ENCODE data around the gene CLDND2.
"Not testable (repeated sequence)": the region's sequence is repeated elsewhere in the genome, so short reads cannot be mapped to it uniquely, and the experiment has no call there.

The CLDND2 gene, protein sequence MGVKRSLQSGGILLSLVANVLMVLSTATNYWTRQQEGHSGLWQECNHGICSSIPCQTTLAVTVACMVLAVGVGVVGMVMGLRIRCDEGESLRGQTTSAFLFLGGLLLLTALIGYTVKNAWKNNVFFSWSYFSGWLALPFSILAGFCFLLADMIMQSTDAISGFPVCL

DNA sequence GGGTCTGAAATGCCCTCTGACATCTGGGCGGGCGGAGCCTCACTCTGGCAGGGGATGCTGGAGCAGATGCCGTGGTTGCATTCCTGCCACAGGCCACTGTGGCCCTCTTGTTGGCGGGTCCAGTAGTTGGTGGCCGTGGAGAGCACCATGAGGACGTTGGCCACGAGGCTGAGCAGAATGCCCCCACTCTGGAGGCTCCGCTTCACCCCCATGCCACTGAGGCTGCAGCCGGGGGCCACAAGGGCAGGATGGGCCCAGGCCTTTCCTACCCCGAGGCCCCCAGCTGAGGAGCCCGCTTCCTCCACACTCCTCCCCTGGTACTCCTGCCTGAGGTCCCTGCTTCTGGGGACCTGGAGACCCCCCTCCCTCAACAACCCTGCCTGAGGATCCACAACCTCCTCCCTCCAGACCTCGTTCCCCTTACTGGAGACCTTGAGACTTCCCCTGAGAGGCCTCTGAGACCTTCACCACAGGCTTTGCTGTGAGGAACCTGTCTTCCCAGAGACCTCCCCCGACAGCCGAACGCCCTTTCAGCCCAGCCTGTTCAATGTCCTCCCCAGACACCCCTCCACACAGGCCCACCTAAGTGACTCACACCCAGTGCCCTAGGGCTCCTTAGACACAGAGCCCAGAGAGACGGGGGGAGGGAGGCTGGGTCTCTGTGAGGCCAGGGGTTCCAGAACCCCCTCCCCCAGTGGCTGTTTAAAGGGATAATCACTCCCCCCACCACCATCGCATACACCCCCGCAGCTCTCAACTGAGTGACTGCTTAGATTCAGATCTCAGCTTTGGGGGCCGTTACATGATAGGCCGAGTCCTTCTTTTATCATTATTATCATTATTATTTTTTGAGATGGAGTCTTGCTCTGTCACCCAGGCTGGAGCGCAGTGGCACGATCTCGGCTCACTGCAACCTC, at the start of gene CLDND2:
CLDND2 (minus strand) TSS at position 638 of the 917 bp plus-strand sequence; CDS start at position 212, 426 bp downstream.
- DNase-seq, result no peak
- TF ChIP-seq, protein P1, sequence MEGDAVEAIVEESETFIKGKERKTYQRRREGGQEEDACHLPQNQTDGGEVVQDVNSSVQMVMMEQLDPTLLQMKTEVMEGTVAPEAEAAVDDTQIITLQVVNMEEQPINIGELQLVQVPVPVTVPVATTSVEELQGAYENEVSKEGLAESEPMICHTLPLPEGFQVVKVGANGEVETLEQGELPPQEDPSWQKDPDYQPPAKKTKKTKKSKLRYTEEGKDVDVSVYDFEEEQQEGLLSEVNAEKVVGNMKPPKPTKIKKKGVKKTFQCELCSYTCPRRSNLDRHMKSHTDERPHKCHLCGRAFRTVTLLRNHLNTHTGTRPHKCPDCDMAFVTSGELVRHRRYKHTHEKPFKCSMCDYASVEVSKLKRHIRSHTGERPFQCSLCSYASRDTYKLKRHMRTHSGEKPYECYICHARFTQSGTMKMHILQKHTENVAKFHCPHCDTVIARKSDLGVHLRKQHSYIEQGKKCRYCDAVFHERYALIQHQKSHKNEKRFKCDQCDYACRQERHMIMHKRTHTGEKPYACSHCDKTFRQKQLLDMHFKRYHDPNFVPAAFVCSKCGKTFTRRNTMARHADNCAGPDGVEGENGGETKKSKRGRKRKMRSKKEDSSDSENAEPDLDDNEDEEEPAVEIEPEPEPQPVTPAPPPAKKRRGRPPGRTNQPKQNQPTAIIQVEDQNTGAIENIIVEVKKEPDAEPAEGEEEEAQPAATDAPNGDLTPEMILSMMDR (IDR thresholded peaks at IDR 0.05; ENCODE audit: low read depth, low read length, missing control alignments), result no peak
- peak within 1 kb of the TSS; percentile 83 for H3K27ac ChIP-seq
- H3K36me3 ChIP-seq (replicated peaks), result no peaks in the 10 kb centered on the region
- in situ Hi-C loops (cut with HindIII; ENCODE audit: low pct_ligation_motif_present, low sequenced_read_pairs), result no loop called here
- H3K4me3 ChIP-seq (ENCODE audit: low read depth, low read length), result peak within 1 kb of the TSS; percentile 74
- no peaks in the 10 kb centered on the region for H3K27me3 ChIP-seq (replicated peaks)

DNA sequence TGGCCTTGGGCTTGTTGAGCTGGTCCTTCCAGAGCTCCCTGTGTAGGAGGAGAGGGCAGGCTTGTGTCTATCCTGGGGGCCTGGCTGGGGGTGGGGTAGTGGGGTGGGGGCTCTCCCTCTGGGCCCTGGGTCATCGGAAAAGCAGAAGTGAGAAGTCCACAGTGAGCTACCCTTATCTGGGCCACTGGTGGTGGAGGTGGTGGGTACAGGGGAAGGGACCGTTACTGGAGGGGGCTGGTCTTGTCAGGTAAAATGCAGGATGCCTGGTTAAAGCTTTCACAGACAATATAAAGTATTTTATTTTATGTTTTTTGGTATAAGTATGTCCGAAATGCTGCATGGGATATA, 49.0 kb upstream of the CLDND2 start:
- DNase-seq, result no peak
- H3K27ac ChIP-seq, result no peak overlapping the region
- H3K4me3 ChIP-seq (ENCODE audit: low read depth, low read length), result no peak overlapping the region
- in situ Hi-C loops (cut with HindIII; ENCODE audit: low pct_ligation_motif_present, low sequenced_read_pairs), result no loop called here
- H3K27me3 ChIP-seq (replicated peaks), result no peaks in the 10 kb centered on the region
- TF ChIP-seq, protein P1 (IDR thresholded peaks at IDR 0.05; ENCODE audit: low read depth, low read length, missing control alignments), result no peak
- no peaks in the 10 kb centered on the region for H3K36me3 ChIP-seq (replicated peaks)

DNA sequence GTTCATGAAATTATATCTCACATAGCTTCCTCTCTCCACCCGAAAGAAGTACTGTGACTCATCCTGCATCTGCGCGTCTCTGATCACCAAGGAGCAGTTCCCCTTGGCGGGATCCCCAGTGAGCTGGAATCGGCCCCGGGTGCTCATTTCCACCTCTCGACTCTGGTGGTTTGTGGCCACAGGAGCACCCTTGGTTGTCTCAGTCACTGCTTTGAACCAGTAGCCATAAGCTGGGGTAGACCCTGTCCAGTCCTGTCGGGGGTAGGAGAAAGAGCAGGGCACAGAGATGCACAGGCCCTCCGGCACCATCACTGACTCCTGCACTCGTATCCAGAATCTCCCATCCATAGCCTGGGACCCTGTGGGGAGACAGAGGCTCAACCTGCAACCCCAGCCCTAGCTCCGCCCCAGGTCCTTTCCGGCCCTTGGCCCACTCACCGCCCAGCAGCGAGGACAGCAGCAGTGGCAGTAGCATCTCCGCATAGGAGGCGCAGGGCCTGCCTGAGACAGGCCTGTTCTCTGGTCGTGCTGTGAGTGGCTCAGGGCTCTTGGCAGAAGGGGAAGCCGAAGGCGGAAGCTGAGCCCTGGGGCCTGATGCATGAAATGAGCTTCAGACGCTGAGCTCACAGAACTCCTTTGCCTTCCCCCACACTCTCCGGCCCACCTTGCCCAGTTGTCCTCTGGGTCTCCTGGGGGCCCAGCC, 48.5 kb upstream of the CLDND2 start, which contains the start of gene SIGLEC10:
SIGLEC10 (minus strand) TSS at position 536 of the 703 bp plus-strand sequence; CDS start at position 475, 61 bp downstream.
- TF ChIP-seq, protein P1 (IDR thresholded peaks at IDR 0.05; ENCODE audit: low read depth, low read length, missing control alignments), result no peak
- no peak for DNase-seq
- Histone ChIP-seq H3K4me3 (ENCODE audit: low read depth, low read length) (no peak within 1 kb of the TSS), H3K27ac (no peak within 1 kb of the TSS), H3K36me3 (replicated peaks) (no peaks in the 10 kb centered on the region), H3K27me3 (replicated peaks) (no peaks in the 10 kb centered on the region)
- in situ Hi-C loops (cut with HindIII; ENCODE audit: low pct_ligation_motif_present, low sequenced_read_pairs), result no loop called here

DNA sequence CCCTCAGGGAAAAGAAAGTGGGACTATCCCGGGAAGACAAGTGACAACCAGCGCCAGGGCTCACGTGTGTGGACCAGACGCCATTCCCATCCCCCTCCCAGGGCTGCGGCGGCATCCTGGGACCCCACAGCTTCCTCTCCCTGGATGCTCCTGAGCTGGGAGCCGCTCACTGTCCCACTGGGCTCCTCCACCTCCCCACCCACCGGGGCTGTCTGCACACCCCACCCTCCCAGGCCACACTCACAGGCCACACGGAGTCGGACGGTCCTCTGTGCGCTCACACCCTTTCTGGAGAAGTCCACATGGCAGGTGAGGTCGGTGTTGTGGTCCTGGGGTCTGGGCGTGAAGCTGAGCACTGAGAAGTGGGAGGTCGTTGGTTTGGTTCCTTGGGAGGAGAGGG, 47.6 kb upstream of the CLDND2 start:
- H3K4me3 ChIP-seq (ENCODE audit: low read depth, low read length); H3K36me3 ChIP-seq (replicated peaks); DNase-seq; in situ Hi-C loops (cut with HindIII; ENCODE audit: low pct_ligation_motif_present, low sequenced_read_pairs); H3K27ac ChIP-seq; H3K27me3 ChIP-seq (replicated peaks): not testable (repeated sequence)

DNA sequence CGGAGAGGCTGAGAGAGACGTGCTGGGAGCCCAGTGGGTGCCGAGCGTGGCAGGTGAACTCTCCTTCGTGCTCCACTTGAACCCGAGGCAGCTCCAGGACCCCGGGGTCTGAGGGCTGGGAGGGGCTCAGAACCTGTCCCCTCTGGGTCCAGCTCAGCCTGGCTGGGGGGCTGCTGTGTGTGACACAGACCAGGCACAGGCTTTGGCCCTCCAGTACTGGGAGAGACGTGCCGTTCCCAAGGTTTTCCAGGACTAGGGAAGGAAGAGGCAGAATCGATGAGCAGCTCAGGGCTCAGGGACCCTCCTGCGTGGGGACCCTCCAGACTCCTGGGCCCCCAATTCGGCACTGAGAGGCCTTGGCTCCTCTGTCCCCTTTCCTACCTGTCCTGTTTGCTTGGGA, 46.4 kb upstream of the CLDND2 start:
- TF ChIP-seq, protein P1 (IDR thresholded peaks at IDR 0.05; ENCODE audit: low read depth, low read length, missing control alignments), result no peak
- Histone ChIP-seq H3K27me3 (replicated peaks) (no peaks in the 10 kb centered on the region), H3K27ac (no peak overlapping the region), H3K36me3 (replicated peaks) (no peaks in the 10 kb centered on the region), H3K4me3 (ENCODE audit: low read depth, low read length) (no peak overlapping the region)
- in situ Hi-C loops (cut with HindIII; ENCODE audit: low pct_ligation_motif_present, low sequenced_read_pairs), result no loop called here
- DNase-seq, result no peak
